ENCODE measurements around the gene CPLX3. TPM values are rescaled to one million over a fixed set of nuclear protein-coding genes. Genes with fewer than 3 reads are reported as not detected.

CPLX3 gene
- total and polyA plus RNA-seq, 2 donors (not counting 3 experiments of a cell fraction or from before 2014, with no cell fraction given), result not detected

- H2AFZ ChIP-seq (ENCODE audit: low read depth, low read length), result no peak overlapping the region
- no peaks in the 10 kb centered on the region for H4K20me1 ChIP-seq (replicated peaks; ENCODE audit: control insufficient read depth, extremely low read depth, insufficient read depth, low read length)
- H3K79me2 ChIP-seq (ENCODE audit: control insufficient read depth, insufficient read depth, low read length), result no peaks in the 10 kb centered on the region
- TF ChIP-seq FOS (IDR thresholded peaks at IDR 0.05; ENCODE audit: borderline replicate concordance, insufficient read depth, low read length), result no peak
- TF ChIP-seq GATA2 (IDR thresholded peaks at IDR 0.05; ENCODE audit: insufficient read depth, insufficient read length, low read depth, low read length), result no peak
- TF ChIP-seq POLR2AphosphoS5 (IDR thresholded peaks at IDR 0.05; ENCODE audit: insufficient read depth, low read depth, low read length), result no peak
- TF ChIP-seq, protein P1, sequence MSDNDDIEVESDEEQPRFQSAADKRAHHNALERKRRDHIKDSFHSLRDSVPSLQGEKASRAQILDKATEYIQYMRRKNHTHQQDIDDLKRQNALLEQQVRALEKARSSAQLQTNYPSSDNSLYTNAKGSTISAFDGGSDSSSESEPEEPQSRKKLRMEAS (IDR thresholded peaks at IDR 0.05; ENCODE audit: insufficient read depth, insufficient read length), result no peak
- no peak for TF ChIP-seq JUN (IDR thresholded peaks at IDR 0.05; ENCODE audit: borderline replicate concordance, insufficient read depth, insufficient read length, low read depth)
- no peak for TF ChIP-seq EZH2 (IDR thresholded peaks at IDR 0.05; ENCODE audit: borderline replicate concordance, low read depth, low read length, severe bottlenecking)
- TF ChIP-seq POLR2A (IDR thresholded peaks at IDR 0.05; ENCODE audit: low read depth, low read length), result no peak
- TF ChIP-seq MYC (IDR thresholded peaks at IDR 0.05; ENCODE audit: low read depth, low read length), result no peak
- no peak for TF ChIP-seq CTCF (IDR thresholded peaks at IDR 0.05; ENCODE audit: extremely low read depth in 1 of 2, insufficient read depth in 1 of 2, low read depth in 1 of 2, low read length in 2 of 2)
- H3K9me3 ChIP-seq (replicated peaks; ENCODE audit: control insufficient read depth, insufficient read depth, low read length), result no peaks in the 10 kb centered on the region
- H3K4me1 ChIP-seq (ENCODE audit: control insufficient read depth, extremely low read depth, insufficient read depth, low read length), result no peaks in the 10 kb centered on the region
- no peak for FAIRE-seq
- DNase-seq (ENCODE audit: low read depth, low spot score), result no peak
- no peak overlapping the region for H3K9ac ChIP-seq (replicated peaks; ENCODE audit: extremely low read depth, insufficient read depth, low read length)
- dilution Hi-C loops (cut with MboI; ENCODE audit: extremely low pct_ligation_motif_present, low sequenced_read_pairs) (no loop called here), intact Hi-C loops (cut with micrococcal nuclease) (no loop called here)
- BruUV-seq (replicated peaks), result no TSS peak
- ChIA-PET POLR2A (no interaction called here), CTCF (interaction anchor here (1.3 to 2.6 kb wide), 5 partner anchors 8 to 39 kb away, joined by 3 to 6 read pairs (median 4); no protein-coding TSS in a partner anchor)
- no peak overlapping the region for H3K4me2 ChIP-seq (ENCODE audit: insufficient read depth, low read length)
- H3K27ac ChIP-seq (ENCODE audit: insufficient read depth, low read depth, low read length), result no peak overlapping the region
- no peaks in the 10 kb centered on the region for H3K36me3 ChIP-seq (ENCODE audit: control insufficient read depth in 2 of 2, extremely low read depth in 1 of 2, insufficient read depth in 2 of 2, low read length in 2 of 2)
- no peaks in the 10 kb centered on the region for H3K9me1 ChIP-seq (replicated peaks; ENCODE audit: control insufficient read depth, extremely low read depth, insufficient read depth, low read length)
- H3K27me3 ChIP-seq (ENCODE audit: control insufficient read depth in 2 of 2, insufficient read depth in 2 of 2, low read length in 2 of 2), result no peaks in the 10 kb centered on the region
- no peak overlapping the region for H3K4me3 ChIP-seq (replicated peaks in 1 of 3; ENCODE audit: insufficient read depth in 1 of 3, low read depth in 1 of 3, low read length in 3 of 3)
Measured at GRCh38 chr15:74809242-74809641, 17.2 kb upstream of the CPLX3 start.

Data from endothelial cell of umbilical vein (primary cell).